Gastroesophageal sphincter (tissue), 3 donors: ENCODE results near the gene SMG7.

ENCODE experiments used
- CTCF ChIP-seq, 4 experiments: fragments of 200-600 bp in 2 of 4; fragments of 450-650 bp in 2 of 4; sonication (generic) in 1 of 4; IDR thresholded peaks; one replicate each; pipeline ENCODE4 v1.5.1; 2017 to 2019; ENCODE audit warnings: antibody characterized with exemption in 4 of 4, mild to moderate bottlenecking in 2 of 4, moderate library complexity in 2 of 4
- POLR2A ChIP-seq, 2 donors: fragments of 450-650 bp; IDR thresholded peaks; one replicate each; pipeline ENCODE4 v1.6.1; 2017; ENCODE audit warnings: antibody characterized with exemption in 2 of 2, mild to moderate bottlenecking in 2 of 2, moderate library complexity in 1 of 2
- POLR2AphosphoS5 ChIP-seq: sonication (generic); formaldehyde crosslinking; IDR thresholded peaks from one replicate; pipeline ENCODE4 v1.6.1; 2017; ENCODE audit warnings: antibody characterized with exemption

GRCh38 chr1:183463566-183463965, 8.7 kb upstream of the SMG7 start:
- TF ChIP-seq POLR2AphosphoS5 (no peak), CTCF (IDR thresholded peaks at IDR 0.05) (no peak), POLR2A (IDR thresholded peaks at IDR 0.05) (no peak)
